ENCODE results near the gene CUBN. TPM values are rescaled to one million over a fixed set of nuclear protein-coding genes. Genes with fewer than 3 reads are reported as not detected.

The CUBN gene
- total RNA-seq, 1 donor from 2014 or later, result 2.5 TPM

DNA sequence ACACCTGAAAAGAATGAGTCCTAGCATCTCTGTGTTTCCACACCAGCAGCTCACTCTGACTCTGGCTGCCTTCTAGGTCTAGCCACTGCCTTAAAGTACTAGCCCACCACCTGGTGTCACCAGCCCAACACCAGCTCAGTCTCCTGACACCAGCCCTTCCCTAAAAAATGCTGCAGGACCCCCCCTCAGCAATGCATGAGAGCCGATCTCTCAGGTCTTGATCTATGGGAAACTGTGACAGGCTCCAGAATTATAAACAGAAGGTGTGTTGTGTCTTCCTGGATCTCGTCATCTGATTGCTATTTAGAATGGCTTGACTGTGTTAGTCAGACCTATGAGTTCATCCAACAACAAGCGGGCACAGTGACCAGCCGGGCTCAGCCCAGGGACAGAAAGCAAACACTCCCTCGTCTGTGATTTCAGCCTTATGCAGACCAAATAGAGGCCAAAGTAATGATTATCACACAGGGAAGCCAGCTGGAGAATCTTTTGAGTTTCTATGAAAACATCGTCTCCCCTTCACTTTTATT lies 66.6 kb downstream of the CUBN start:
- TF ChIP-seq, protein P1, sequence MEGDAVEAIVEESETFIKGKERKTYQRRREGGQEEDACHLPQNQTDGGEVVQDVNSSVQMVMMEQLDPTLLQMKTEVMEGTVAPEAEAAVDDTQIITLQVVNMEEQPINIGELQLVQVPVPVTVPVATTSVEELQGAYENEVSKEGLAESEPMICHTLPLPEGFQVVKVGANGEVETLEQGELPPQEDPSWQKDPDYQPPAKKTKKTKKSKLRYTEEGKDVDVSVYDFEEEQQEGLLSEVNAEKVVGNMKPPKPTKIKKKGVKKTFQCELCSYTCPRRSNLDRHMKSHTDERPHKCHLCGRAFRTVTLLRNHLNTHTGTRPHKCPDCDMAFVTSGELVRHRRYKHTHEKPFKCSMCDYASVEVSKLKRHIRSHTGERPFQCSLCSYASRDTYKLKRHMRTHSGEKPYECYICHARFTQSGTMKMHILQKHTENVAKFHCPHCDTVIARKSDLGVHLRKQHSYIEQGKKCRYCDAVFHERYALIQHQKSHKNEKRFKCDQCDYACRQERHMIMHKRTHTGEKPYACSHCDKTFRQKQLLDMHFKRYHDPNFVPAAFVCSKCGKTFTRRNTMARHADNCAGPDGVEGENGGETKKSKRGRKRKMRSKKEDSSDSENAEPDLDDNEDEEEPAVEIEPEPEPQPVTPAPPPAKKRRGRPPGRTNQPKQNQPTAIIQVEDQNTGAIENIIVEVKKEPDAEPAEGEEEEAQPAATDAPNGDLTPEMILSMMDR (IDR thresholded peaks at IDR 0.05), result no peak
- Mint-ChIP-seq H3K4me1 (peaks cover 4% of the 10 kb centered on the region), H3K36me3 (ENCODE audit: low read depth) (peaks cover 5% of the 10 kb centered on the region), H3K27ac (no peak overlapping the region), H3K4me3 (no peak overlapping the region), H3K27me3 (no peaks in the 10 kb centered on the region), H3K9me3 (no peaks in the 10 kb centered on the region)
- ATAC-seq (ENCODE audit: low read depth) (no peak), DNase-seq (no peak)
- POLR2A ChIA-PET, result no interaction called here
- CTCF ChIA-PET, result no interaction called here
- intact Hi-C loops (cut with micrococcal nuclease), result no loop called here

DNA sequence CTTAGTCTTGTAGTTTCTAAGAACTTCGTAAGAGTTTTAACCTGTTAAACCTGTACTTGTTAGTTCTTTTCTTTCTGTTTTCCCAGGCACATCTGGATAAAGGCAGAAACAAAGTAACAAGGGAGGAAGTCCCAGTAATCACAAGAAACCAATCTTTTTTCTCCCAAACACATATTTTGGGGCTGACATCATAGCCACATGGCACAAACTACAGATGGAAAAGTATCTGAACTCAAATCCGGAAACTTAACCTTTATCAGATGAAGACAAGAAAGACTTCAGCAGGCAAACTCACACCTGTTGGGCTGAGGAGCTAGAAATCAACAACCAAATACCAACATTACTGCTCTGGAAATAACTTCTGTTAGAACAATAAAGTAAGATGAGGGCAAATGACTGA lies 67.1 kb downstream of the CUBN start:
- POLR2A ChIA-PET, result no interaction called here
- no peak overlapping the region for H3K27ac Mint-ChIP-seq
- TF ChIP-seq, protein P1 (IDR thresholded peaks at IDR 0.05), result no peak
- no peak for DNase-seq
- no peaks in the 10 kb centered on the region for H3K9me3 Mint-ChIP-seq
- CTCF ChIA-PET, result no interaction called here
- H3K4me3 Mint-ChIP-seq, result no peak overlapping the region
- no peak for ATAC-seq (ENCODE audit: low read depth)
- intact Hi-C loops (cut with micrococcal nuclease), result no loop called here
- peaks cover 3% of the 10 kb centered on the region for H3K4me1 Mint-ChIP-seq
- H3K27me3 Mint-ChIP-seq, result no peaks in the 10 kb centered on the region
- H3K36me3 Mint-ChIP-seq (ENCODE audit: low read depth), result peaks cover 5% of the 10 kb centered on the region

DNA sequence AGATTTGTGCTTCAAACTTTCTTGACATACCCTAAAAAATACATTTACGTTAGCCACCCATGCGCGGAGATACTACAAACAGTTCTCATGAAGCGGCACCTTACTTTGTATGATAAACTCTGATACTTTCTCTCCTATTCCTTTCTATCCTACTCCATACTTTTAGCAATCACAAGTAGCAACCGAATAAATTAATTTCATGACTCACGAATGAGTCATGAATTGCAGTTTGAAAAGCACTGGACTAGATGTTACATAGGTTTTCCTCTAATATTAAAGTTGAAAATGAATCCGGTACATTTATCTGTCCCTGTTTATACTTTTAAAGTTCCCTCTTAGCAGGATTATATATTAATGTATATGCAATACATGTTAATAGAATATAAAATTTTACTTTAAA lies 67.6 kb downstream of the CUBN start:
- Mint-ChIP-seq H3K36me3 (ENCODE audit: low read depth) (peaks cover 5% of the 10 kb centered on the region), H3K4me3 (no peak overlapping the region), H3K4me1 (no peaks in the 10 kb centered on the region), H3K9me3 (no peaks in the 10 kb centered on the region), H3K27me3 (no peaks in the 10 kb centered on the region), H3K27ac (no peak overlapping the region)
- TF ChIP-seq, protein P1 (IDR thresholded peaks at IDR 0.05), result no peak
- ChIA-PET CTCF (no interaction called here), POLR2A (no interaction called here)
- intact Hi-C loops (cut with micrococcal nuclease), result no loop called here
- ATAC-seq (ENCODE audit: low read depth), result no peak
- DNase-seq, result no peak

DNA sequence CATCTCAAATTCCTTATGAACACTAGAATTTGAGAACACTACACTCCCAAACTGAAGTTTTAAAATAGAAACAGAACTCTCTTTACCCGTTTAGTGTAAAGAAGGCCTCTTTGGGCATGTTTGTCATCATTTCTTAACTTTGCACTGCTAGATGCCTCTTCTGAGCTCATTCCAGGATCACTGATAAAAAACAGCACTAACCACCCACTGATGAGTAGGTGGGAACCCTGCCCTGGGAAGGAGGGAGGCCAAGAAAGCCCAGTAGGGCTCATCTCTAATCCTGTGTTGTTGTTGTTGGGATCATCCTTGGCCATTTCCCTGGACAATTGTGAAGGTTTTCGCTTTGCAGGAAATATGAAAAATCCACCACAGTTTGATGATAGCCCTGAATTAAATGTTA lies 68.2 kb downstream of the CUBN start:
- ChIA-PET CTCF (no interaction called here), POLR2A (no interaction called here)
- H3K27me3 Mint-ChIP-seq, result no peaks in the 10 kb centered on the region
- ATAC-seq (ENCODE audit: low read depth), result no peak
- no peak overlapping the region for H3K4me3 Mint-ChIP-seq
- DNase-seq, result no peak
- H3K4me1 Mint-ChIP-seq, result no peaks in the 10 kb centered on the region
- no peak overlapping the region for H3K27ac Mint-ChIP-seq
- TF ChIP-seq, protein P1 (IDR thresholded peaks at IDR 0.05), result no peak
- H3K9me3 Mint-ChIP-seq, result no peaks in the 10 kb centered on the region
- peaks cover 5% of the 10 kb centered on the region for H3K36me3 Mint-ChIP-seq (ENCODE audit: low read depth)
- intact Hi-C loops (cut with micrococcal nuclease), result no loop called here

DNA sequence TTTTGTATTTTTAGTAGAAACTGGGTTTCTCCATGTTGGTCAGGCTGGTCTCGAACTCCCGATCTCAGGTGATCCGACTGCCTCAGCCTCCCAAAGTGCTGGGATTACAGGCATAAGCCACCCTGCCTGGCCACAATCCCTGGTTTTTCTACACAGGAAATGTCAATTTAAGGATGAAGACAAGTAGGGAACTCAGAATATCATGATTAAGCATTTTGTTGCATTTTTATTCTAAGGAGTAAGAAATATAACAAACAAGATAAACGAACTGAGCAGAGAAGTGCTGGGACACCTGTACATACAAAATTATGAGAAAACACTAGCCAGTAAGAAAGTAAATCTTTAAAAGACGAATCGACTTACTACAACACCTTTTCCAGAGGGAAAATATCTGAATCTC lies 69.3 kb downstream of the CUBN start:
- CTCF ChIA-PET, result no interaction called here
- no peak overlapping the region for H3K27ac Mint-ChIP-seq
- intact Hi-C loops (cut with micrococcal nuclease), result no loop called here

More for the DNA sequence above, 69.3 kb downstream of the CUBN start:
- H3K36me3 Mint-ChIP-seq (ENCODE audit: low read depth), result peaks cover 4% of the 10 kb centered on the region
- POLR2A ChIA-PET, result no interaction called here
- H3K27me3 Mint-ChIP-seq, result no peaks in the 10 kb centered on the region
- no peak for DNase-seq
- TF ChIP-seq, protein P1 (IDR thresholded peaks at IDR 0.05), result no peak
- H3K4me1 Mint-ChIP-seq, result no peaks in the 10 kb centered on the region
- H3K9me3 Mint-ChIP-seq, result no peaks in the 10 kb centered on the region
- no peak overlapping the region for H3K4me3 Mint-ChIP-seq
- ATAC-seq (ENCODE audit: low read depth), result no peak

All from activated B cell treated with CpG ODN at 0.5 μM for 24 hours (primary cell).